ENCODE data around the gene PTPN2. TPM values are rescaled to one million over a fixed set of nuclear protein-coding genes. Genes with fewer than 3 reads are reported as not detected.

The PTPN2 gene
- total and polyA plus RNA-seq, 2 donors (not counting 1 experiment from before 2014, with no cell fraction given), result 41.2 to 75.5 TPM

- no peaks in the 10 kb centered on the region for H3K79me2 ChIP-seq (ENCODE audit: control insufficient read depth, insufficient read depth, low read length)
- ATAC-seq (ENCODE audit: low read depth) (no peak), DNase-seq (no peak)
- TF ChIP-seq, protein P1, sequence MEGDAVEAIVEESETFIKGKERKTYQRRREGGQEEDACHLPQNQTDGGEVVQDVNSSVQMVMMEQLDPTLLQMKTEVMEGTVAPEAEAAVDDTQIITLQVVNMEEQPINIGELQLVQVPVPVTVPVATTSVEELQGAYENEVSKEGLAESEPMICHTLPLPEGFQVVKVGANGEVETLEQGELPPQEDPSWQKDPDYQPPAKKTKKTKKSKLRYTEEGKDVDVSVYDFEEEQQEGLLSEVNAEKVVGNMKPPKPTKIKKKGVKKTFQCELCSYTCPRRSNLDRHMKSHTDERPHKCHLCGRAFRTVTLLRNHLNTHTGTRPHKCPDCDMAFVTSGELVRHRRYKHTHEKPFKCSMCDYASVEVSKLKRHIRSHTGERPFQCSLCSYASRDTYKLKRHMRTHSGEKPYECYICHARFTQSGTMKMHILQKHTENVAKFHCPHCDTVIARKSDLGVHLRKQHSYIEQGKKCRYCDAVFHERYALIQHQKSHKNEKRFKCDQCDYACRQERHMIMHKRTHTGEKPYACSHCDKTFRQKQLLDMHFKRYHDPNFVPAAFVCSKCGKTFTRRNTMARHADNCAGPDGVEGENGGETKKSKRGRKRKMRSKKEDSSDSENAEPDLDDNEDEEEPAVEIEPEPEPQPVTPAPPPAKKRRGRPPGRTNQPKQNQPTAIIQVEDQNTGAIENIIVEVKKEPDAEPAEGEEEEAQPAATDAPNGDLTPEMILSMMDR (IDR thresholded peaks at IDR 0.05), result no peak
- TF ChIP-seq EZH2 (IDR thresholded peaks at IDR 0.05; ENCODE audit: borderline replicate concordance, insufficient read depth, low read depth, low read length, poor library complexity, severe bottlenecking), result no peak
- no peaks in the 10 kb centered on the region for H4K20me1 ChIP-seq (ENCODE audit: control insufficient read depth, insufficient read depth, low read length, poor library complexity, severe bottlenecking)
- CTCF ChIA-PET, result no interaction called here
- H3K4me2 ChIP-seq (replicated peaks; ENCODE audit: low read depth, low read length, poor library complexity, severe bottlenecking), result no peak overlapping the region
- H3K27me3 ChIP-seq (replicated peaks in 1 of 4; ENCODE audit: control extremely low read depth in 1 of 4, control insufficient read depth in 3 of 4, insufficient read depth in 4 of 4, low read length in 3 of 4), result no peaks in the 10 kb centered on the region
- H3K36me3 ChIP-seq (replicated peaks in 1 of 2; ENCODE audit: control extremely low read depth in 1 of 2, control insufficient read depth in 1 of 2, extremely low read depth in 1 of 2, insufficient read depth in 2 of 2, low read length in 1 of 2), result peaks cover 3% of the 10 kb centered on the region in 2 experiments
- intact Hi-C loops (cut with micrococcal nuclease), result no loop called here
- no peak overlapping the region for H3K27ac ChIP-seq (ENCODE audit: low read length in 2 of 2)
- no peak overlapping the region for H2AFZ ChIP-seq (ENCODE audit: insufficient read depth, low read depth, low read length, poor library complexity, severe bottlenecking)
- 96% methylated on average over 5 of the region's 6 CpGs for WGBS (ENCODE audit: insufficient coverage)
- Mint-ChIP-seq H3K4me3 (no peak overlapping the region), H3K4me1 (no peaks in the 10 kb centered on the region), H3K27ac (no peak overlapping the region), H3K9me3 (ENCODE audit: insufficient read depth) (no peaks in the 10 kb centered on the region), H3K27me3 (no peaks in the 10 kb centered on the region)
- H3K4me3 ChIP-seq (ENCODE audit: control extremely low read depth in 1 of 5, extremely low read depth in 1 of 5, insufficient read depth in 1 of 5, low read depth in 2 of 5, low read length in 4 of 5), result no peak overlapping the region
- H3K4me1 ChIP-seq (ENCODE audit: control insufficient read depth in 2 of 2, insufficient read depth in 2 of 2, low read length in 2 of 2), result no peaks in the 10 kb centered on the region
- POLR2A ChIA-PET, result no interaction called here
- H3K9ac ChIP-seq (ENCODE audit: low read length), result no peak overlapping the region
- H3K9me3 ChIP-seq (ENCODE audit: control extremely low read depth in 1 of 3, control insufficient read depth in 2 of 3, insufficient read depth in 1 of 3, low read length in 2 of 3), result peaks cover 0 to 4% (median 0%) of the 10 kb centered on the region in 3 donors
Measured at GRCh38 chr18:12782521-12782920, 101.5 kb downstream of the PTPN2 start.

- H3K4me3 ChIP-seq (ENCODE audit: control extremely low read depth in 1 of 5, extremely low read depth in 1 of 5, insufficient read depth in 1 of 5, low read depth in 2 of 5, low read length in 4 of 5), result no peak overlapping the region
- Mint-ChIP-seq H3K27me3 (peaks cover 3% of the 10 kb centered on the region), H3K4me1 (no peaks in the 10 kb centered on the region), H3K4me3 (no peak overlapping the region), H3K27ac (no peak overlapping the region), H3K9me3 (ENCODE audit: insufficient read depth) (no peaks in the 10 kb centered on the region)
- 98% methylated on average over 21 of the region's 21 CpGs for WGBS (ENCODE audit: insufficient coverage)
- H3K79me2 ChIP-seq (ENCODE audit: control insufficient read depth, insufficient read depth, low read length), result no peaks in the 10 kb centered on the region
- H3K9me3 ChIP-seq (ENCODE audit: control extremely low read depth in 1 of 3, control insufficient read depth in 2 of 3, insufficient read depth in 1 of 3, low read length in 2 of 3), result peaks cover 0 to 15% (median 0%) of the 10 kb centered on the region in 3 donors
- intact Hi-C loops (cut with micrococcal nuclease), result no loop called here
- no peak for DNase-seq
- CTCF ChIA-PET, result no interaction called here
- no peak overlapping the region for H3K9ac ChIP-seq (ENCODE audit: low read length)
- H3K27ac ChIP-seq (ENCODE audit: low read length in 2 of 2), result no peak overlapping the region
- POLR2A ChIA-PET, result no interaction called here
- H3K27me3 ChIP-seq (replicated peaks in 1 of 4; ENCODE audit: control extremely low read depth in 1 of 4, control insufficient read depth in 3 of 4, insufficient read depth in 4 of 4, low read length in 3 of 4), result no peaks in the 10 kb centered on the region
- H3K36me3 ChIP-seq (replicated peaks in 1 of 2; ENCODE audit: control extremely low read depth in 1 of 2, control insufficient read depth in 1 of 2, extremely low read depth in 1 of 2, insufficient read depth in 2 of 2, low read length in 1 of 2), result peaks cover 0 to 3% of the 10 kb centered on the region in 2 experiments
- no peak for TF ChIP-seq EZH2 (IDR thresholded peaks at IDR 0.05; ENCODE audit: borderline replicate concordance, insufficient read depth, low read depth, low read length, poor library complexity, severe bottlenecking)
- TF ChIP-seq, protein P1 (IDR thresholded peaks at IDR 0.05), result no peak
- H3K4me1 ChIP-seq (ENCODE audit: control insufficient read depth in 2 of 2, insufficient read depth in 2 of 2, low read length in 2 of 2), result no peaks in the 10 kb centered on the region
- no peaks in the 10 kb centered on the region for H4K20me1 ChIP-seq (ENCODE audit: control insufficient read depth, insufficient read depth, low read length, poor library complexity, severe bottlenecking)
- no peak overlapping the region for H3K4me2 ChIP-seq (replicated peaks; ENCODE audit: low read depth, low read length, poor library complexity, severe bottlenecking)
- H2AFZ ChIP-seq (ENCODE audit: insufficient read depth, low read depth, low read length, poor library complexity, severe bottlenecking), result no peak overlapping the region
- no peak for ATAC-seq (ENCODE audit: low read depth)
Measured at GRCh38 chr18:12779456-12779855, 104.6 kb downstream of the PTPN2 start.

Measured in B cell (primary cell).